ENCODE data around the gene DIS3L. TPM values are rescaled to one million over a fixed set of nuclear protein-coding genes. Genes with fewer than 3 reads are reported as not detected.

Gene DIS3L
- 17.7 and 19.0 TPM in 2 replicates for total RNA-seq

GRCh38 chr15:66293419-66294156, at the start of gene DIS3L:
Gene DIS3L (plus strand): TSS chr15:66293568. CDS start chr15:66293597, 29 bp downstream.

DNA sequence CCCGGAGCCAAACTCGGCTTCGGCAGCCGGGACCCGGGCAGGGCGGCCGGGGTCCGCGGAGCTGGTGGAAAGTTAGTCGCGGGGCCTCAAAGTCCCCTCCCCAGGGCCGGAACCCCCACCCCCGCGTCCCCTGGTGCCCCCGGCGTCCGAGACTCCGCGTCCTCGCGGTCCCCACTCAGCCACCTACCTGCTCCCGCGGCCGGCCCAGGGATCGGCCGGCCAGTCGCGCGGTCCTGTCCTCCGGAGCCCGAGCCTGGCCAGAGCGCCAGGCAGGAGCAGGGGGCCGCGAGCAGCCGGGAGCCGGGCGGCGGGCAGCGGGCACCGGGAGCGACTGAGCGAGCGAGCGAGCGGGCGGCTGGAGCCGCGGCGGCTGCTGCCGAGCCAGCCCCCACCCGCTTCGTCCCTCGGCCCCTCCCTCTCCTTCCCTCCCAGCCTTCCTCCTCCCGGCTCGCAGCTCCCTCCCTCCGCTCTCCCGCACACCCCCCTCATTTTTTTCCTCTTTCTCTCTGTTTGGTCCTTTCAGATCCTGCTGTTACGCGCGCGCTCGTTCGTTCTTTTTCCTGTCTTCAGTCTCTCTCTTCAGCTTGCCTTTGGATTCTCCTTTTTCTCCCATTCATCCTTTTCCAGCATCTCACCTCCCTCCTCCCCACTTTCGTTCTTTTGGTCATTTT, 39.8 kb upstream of the DIS3L start, which contains the start of gene MEGF11:
TSS of gene MEGF11 (minus strand) at position 333 of the 671 bp plus-strand sequence. CDS start 125,347 bp downstream, outside the sequence.

DNA sequence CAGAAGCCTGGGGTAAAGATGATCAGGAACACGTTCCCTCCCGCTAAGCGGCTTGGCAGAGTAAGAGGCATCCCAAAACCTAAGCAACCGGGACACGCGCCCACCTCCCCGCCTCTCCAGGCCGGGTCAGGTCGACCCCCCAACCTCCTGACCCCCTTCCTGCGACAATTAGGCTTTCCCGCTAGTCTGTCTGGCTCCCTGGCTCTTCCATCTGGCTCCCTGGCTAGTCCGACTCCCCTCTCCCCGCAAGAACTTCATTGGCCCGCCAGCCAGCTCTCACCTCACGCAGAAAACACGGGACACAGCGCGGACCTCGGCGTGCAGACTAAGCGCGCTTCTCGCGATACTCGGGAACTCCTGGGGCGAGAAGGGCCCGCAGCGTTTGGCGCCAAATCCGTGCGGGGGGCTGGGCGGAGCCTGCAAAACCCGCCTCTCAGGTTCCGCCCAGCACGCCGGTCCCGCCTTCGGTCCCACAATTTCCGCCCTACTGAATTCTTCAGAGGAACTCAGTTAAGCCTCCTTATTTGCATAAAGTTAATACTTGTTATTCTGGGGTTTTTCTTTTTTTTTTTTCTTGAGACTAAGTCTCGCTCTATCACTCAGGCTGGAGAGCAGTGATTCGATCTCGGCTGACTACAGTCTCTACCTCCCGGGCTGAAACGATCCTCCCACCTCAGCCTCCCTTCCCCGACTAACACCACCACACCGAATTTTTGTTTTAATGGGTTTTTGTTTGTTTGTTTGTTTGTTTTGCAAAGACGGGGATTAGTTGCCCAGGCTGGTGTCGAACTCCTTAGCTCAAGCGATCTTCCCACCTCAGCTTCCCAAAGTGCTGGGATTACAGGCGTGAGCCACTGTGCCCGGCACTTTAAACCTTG, 63.2 kb downstream of the DIS3L start, which contains the start of gene TIPIN:
TSS of gene TIPIN (minus strand) at position 327 of the 878 bp plus-strand sequence. CDS start 3,738 bp downstream, outside the sequence.

Other genes with a start within 250 kb of the DIS3L start
- gene MEGF11, start 39.8 kb upstream of the DIS3L start, total RNA-seq, result not detected in 2 replicates
- 8.3 and 12.9 TPM in 2 replicates for gene TIPIN, start 63.1 kb downstream of the DIS3L start, total RNA-seq
- gene MAP2K1, start 93.3 kb downstream of the DIS3L start, total RNA-seq, result 38.0 and 53.7 TPM in 2 replicates
- 16.7 and 19.0 TPM in 2 replicates for gene SNAPC5, start 204.2 kb downstream of the DIS3L start, total RNA-seq
- gene RPL4, start 211.3 kb downstream of the DIS3L start, total RNA-seq, result 2,118 and 3,314 TPM in 2 replicates
- gene ZWILCH, start 211.8 kb downstream of the DIS3L start, total RNA-seq, result 5.6 and 18.5 TPM in 2 replicates

Data from smooth muscle cell of the umbilical artery (primary cell).